ENCODE measurements around the gene MRGPRX1.

DNA sequence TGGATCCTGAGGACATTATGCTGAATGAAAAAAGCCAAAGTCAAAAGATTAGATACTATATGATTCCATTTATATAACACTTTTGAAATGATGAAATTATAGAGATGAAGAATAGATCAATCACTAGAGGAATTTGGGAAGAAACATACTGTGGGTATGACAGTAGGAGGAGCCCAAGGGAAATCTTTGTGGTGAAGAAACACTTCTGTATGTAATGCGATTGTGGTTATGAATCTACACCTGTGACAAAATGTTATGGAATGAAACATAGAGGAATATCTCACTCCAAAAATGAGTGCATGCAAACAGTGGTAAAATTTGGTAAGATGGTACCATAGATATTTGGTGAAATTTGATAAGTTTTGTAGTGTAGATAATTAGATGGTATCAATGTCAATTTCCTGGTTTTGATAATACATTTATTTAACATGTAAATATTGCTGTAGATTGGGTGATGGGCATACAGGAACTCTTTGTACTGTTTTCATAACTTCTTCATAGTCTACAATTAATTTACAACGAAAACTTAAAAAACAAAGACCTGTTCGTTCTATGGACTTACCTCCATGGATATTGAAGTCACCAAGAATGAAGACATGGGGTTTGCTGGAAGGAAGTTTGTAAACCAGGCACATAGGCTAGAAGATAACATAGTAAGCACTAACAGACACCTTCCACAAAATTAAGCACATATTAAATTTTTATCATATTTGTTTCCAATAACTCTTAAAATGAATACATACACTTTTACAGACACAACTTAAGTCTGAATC is 11.5 kb downstream of the MRGPRX1 start:
- TF ChIP-seq CTCF (IDR thresholded peaks at IDR 0.05): no peak
- TF ChIP-seq POLR2A (IDR thresholded peaks at IDR 0.05): no peak
